ENCODE measurements around the gene MCOLN1. TPM values are rescaled to one million over a fixed set of nuclear protein-coding genes. Genes with fewer than 3 reads are reported as not detected.

MCOLN1 gene
- polyA plus RNA-seq, 3 donors: 32.8 to 133 (median 34.3) TPM

- Histone ChIP-seq H3K4me3 (replicated peaks in 1 of 3; ENCODE audit: low read depth in 2 of 3, low read length in 3 of 3) (no peak overlapping the region), H3K4me2 (replicated peaks; ENCODE audit: extremely low read depth, low read length, poor library complexity, severe bottlenecking) (no peak overlapping the region), H3K79me2 (ENCODE audit: insufficient read depth, low read length) (no peaks in the 10 kb centered on the region), H3K9me3 (replicated peaks in 1 of 2; ENCODE audit: control insufficient read depth in 1 of 2, insufficient read depth in 1 of 2, low read length in 2 of 2) (no peaks in the 10 kb centered on the region), H3K36me3 (replicated peaks in 1 of 2; ENCODE audit: control insufficient read depth in 1 of 2, insufficient read depth in 2 of 2, low read length in 2 of 2) (peaks cover 31 to 38% of the 10 kb centered on the region in 2 donors), H3K27ac (ENCODE audit: low read depth in 1 of 2, low read length in 2 of 2) (no peak overlapping the region), H3K9ac (ENCODE audit: insufficient read depth, low read length, poor library complexity, severe bottlenecking) (no peak overlapping the region), H3K4me1 (ENCODE audit: control insufficient read depth in 1 of 2, insufficient read depth in 2 of 2, low read length in 2 of 2) (peaks cover 44 to 48% of the 10 kb centered on the region in 2 donors), H3K27me3 (ENCODE audit: control insufficient read depth in 2 of 2, insufficient read depth in 2 of 2, low read length in 2 of 2) (no peaks in the 10 kb centered on the region), H2AFZ (ENCODE audit: insufficient read depth, low read depth, low read length, poor library complexity, severe bottlenecking) (no peak overlapping the region), H4K20me1 (ENCODE audit: insufficient read depth, low read length) (peaks cover 10% of the 10 kb centered on the region)
- H3K27ac Mint-ChIP-seq: peak overlapping the region in 4 of 7 donors; percentile 37 to 98 (median 80)
- no peak for DNase-seq
- peaks cover 48 to 63% of the 10 kb centered on the region in 2 donors for H3K36me3 Mint-ChIP-seq
- intact Hi-C loops (cut with micrococcal nuclease): loop anchor here in 1 of 2 donors (10.0 kb wide), 1 partner anchor 108 kb away; no protein-coding TSS in a partner anchor
- no peaks in the 10 kb centered on the region for H3K27me3 Mint-ChIP-seq (ENCODE audit: low read depth in 3 of 3)
- peaks cover 47% of the 10 kb centered on the region for H3K4me1 Mint-ChIP-seq
- H3K4me3 Mint-ChIP-seq: no peak overlapping the region
- peaks cover 0 to 1% (median 0%) of the 10 kb centered on the region in 7 donors for H3K9me3 Mint-ChIP-seq
- no CpG with 5 or more reads among the region's 3 CpGs for WGBS (ENCODE audit: insufficient coverage)
- TF ChIP-seq CTCF (IDR thresholded peaks at IDR 0.05): no peak
Measured at GRCh38 chr19:7547159-7547558, 24.7 kb downstream of the MCOLN1 start.

GRCh38 chr19:7549429-7550148 lies 27.2 kb downstream of the MCOLN1 start:
- peaks cover 34 to 47% of the 10 kb centered on the region in 2 donors for H3K36me3 ChIP-seq (replicated peaks in 1 of 2; ENCODE audit: control insufficient read depth in 1 of 2, insufficient read depth in 2 of 2, low read length in 2 of 2)
- H3K4me3 Mint-ChIP-seq: no peak overlapping the region
- 94% methylated on average over 23 of the region's 36 CpGs for WGBS (ENCODE audit: insufficient coverage)
- H3K4me1 ChIP-seq (ENCODE audit: control insufficient read depth in 1 of 2, insufficient read depth in 2 of 2, low read length in 2 of 2): peaks cover 21 to 24% of the 10 kb centered on the region in 2 donors
- no peak overlapping the region for H3K27ac ChIP-seq (ENCODE audit: low read depth in 1 of 2, low read length in 2 of 2)
- H3K27me3 Mint-ChIP-seq (ENCODE audit: low read depth in 3 of 3): peaks cover 0 to 2% (median 0%) of the 10 kb centered on the region in 3 donors
- no peak overlapping the region for H3K9ac ChIP-seq (ENCODE audit: insufficient read depth, low read length, poor library complexity, severe bottlenecking)
- H3K9me3 Mint-ChIP-seq: peaks cover 0 to 1% (median 0%) of the 10 kb centered on the region in 7 donors
- H3K79me2 ChIP-seq (ENCODE audit: insufficient read depth, low read length): no peaks in the 10 kb centered on the region
- peaks cover 27% of the 10 kb centered on the region for H3K4me1 Mint-ChIP-seq
- H3K4me2 ChIP-seq (replicated peaks; ENCODE audit: extremely low read depth, low read length, poor library complexity, severe bottlenecking): no peak overlapping the region
- no peak overlapping the region for H2AFZ ChIP-seq (ENCODE audit: insufficient read depth, low read depth, low read length, poor library complexity, severe bottlenecking)
- intact Hi-C loops (cut with micrococcal nuclease): loop anchor here in 1 of 2 donors (10.0 kb wide), 1 partner anchor 105 kb away; no protein-coding TSS in a partner anchor
- H4K20me1 ChIP-seq (ENCODE audit: insufficient read depth, low read length): peaks cover 11% of the 10 kb centered on the region
- peak overlapping the region in 1 of 7 donors; percentile 83 for H3K27ac Mint-ChIP-seq
- H3K36me3 Mint-ChIP-seq: peaks cover 55 to 73% of the 10 kb centered on the region in 2 donors
- no peaks in the 10 kb centered on the region for H3K27me3 ChIP-seq (ENCODE audit: control insufficient read depth in 2 of 2, insufficient read depth in 2 of 2, low read length in 2 of 2)
- DNase-seq: no peak
- no peaks in the 10 kb centered on the region for H3K9me3 ChIP-seq (replicated peaks in 1 of 2; ENCODE audit: control insufficient read depth in 1 of 2, insufficient read depth in 1 of 2, low read length in 2 of 2)
- H3K4me3 ChIP-seq (replicated peaks in 1 of 3; ENCODE audit: low read depth in 2 of 3, low read length in 3 of 3): no peak overlapping the region
- no peak for TF ChIP-seq CTCF (IDR thresholded peaks at IDR 0.05)

All from CD14-positive monocyte (primary cell).